ENCODE results near the gene VCL.
"Not testable (repeated sequence)": the region's sequence is repeated elsewhere in the genome, so short reads cannot be mapped to it uniquely, and the experiment has no call there.

The VCL gene

DNA sequence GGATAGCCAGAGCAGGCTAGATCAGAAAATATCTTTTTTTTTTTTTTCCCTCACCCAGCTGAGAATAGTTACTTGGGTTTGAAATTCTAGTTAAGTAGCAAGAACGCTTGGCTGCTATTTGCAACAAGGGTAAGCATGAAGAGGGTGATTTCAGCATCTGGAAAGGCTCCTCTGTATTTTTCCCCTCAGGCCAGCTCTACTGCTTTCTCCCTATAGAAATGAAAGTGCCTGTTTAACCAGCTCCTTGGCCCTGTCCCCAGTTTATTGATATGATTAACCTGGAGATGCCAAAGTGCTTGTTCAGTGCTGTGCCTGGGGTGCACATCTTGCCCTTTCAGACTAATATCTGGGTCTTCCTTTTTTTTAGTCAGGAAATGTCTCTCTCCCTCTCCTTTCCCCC lies 115.6 kb downstream of the VCL start:
- DNase-seq, result no peak

DNA sequence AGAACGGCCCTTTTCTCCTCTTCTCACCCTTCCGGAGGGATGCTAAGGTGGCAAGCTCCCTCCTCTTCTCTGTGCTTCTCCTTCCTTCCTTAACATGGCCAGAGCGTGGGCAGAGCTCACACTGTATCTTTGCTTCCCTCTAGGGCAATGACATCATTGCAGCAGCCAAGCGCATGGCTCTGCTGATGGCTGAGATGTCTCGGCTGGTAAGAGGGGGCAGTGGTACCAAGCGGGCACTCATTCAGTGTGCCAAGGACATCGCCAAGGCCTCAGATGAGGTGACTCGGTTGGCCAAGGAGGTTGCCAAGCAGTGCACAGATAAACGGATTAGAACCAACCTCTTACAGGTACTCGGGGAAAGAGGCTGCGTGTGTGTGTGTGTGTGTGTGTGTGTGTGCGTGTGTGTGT lies 116.1 kb downstream of the VCL start:
- no peak for DNase-seq

DNA sequence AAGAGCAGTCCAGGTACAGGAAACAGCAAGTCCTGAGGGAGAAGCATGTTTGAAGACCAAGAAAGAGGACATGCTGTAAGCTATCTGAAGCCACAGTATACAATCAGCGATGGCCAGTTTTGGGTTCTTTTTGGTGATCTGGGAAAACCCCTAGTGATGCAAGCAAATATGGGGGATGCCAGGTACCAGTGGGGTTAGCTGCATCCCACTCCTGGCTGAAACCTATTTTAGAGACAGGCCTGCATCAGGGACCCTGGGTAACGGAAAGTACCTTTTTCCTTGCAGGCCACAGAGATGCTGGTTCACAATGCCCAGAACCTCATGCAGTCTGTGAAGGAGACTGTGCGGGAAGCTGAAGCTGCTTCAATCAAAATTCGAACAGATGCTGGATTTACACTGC lies 119.8 kb downstream of the VCL start:
- no peak for DNase-seq

DNA sequence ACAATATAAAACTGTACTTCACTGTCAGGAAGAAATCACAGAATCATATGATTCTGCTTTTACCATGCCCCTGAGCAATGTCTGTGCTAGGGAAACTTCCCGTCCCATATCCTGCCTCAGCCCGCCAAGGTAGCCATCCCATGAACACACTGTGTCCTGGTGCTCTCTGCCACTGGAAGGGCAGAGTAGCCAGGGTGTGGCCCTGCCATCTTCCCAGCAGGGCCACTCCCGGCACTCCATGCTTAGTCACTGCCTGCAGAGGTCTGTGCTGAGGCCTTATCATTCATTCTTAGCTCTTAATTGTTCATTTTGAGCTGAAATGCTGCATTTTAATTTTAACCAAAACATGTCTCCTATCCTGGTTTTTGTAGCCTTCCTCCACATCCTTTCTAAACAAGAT lies 120.9 kb downstream of the VCL start:
- DNase-seq, result no peak

DNA sequence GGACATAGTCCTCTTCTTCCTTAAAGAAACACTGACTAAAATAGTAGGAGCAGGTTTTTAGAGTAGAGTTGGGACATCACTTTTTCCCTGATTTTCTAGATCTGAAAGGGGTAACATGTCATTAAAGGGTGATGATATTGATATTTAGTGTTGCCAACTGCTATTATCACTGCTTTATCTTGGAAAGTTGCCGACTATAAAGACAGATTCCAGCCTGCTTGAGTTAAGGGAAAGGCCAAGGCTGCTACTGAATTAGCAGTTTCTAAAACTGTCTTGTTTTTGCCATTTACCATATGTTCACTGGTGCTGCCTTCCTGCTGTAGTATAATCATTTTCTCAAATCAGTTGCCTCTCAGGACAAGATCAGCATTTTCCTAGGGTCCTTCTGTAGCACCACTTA lies 123.0 kb downstream of the VCL start:
- DNase-seq, result no peak

DNA sequence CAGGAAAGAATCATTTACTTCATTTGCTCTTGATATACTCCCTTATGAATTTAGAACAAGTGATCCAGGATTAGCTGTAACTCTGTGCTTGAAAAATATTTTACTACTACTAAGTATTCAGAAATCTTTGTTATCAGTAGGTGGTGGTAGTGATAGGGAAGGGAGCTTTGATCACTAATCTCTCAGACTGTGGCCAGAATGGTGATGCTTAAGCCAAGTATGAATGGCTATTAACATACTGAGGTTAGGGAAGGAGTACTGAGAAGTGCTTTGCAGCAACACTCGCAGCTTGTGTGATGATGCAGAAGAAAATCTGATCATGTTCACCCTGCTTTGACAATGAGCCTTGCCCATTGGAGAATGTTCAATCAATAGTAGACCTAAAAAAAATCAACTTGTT lies 123.5 kb downstream of the VCL start:
- DNase-seq, result no peak

DNA sequence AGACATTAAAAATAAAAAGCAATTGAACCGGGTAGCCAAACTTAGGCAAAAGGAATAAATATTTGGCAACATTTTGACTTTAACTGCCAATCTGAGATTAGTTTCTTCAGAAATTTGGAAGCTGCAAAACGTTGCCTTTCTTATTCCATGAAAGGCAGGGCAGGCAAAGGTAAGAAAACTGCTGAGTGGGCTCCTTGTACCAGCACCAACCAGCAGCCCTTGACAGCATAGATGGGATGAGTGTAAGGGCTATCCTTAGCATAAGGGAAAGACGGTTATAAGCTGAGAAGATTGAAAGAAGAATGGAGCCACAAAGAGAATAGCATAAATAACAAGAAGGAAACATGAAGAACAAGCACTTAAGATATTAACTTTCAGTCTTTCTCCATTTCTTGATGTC lies 124.1 kb downstream of the VCL start:
- DNase-seq, result no peak

DNA sequence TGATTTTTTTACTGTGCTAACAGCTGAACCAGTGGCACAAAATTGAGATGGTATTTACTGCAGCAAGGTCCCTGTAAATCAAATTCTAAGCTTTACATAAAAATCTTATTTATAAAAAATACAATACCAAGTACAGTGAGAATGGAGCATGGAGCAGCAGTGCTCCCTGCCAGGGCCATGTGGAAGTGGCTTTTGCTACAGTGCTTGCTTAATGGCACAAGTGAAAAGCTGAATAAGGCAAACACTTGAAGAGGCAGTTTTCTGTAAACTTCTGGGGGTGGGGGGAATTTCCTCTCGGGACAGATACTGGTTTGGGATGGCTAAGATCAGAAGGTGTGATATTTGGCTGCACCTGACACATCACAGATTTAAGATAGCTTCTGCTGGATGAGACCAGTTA lies 125.2 kb downstream of the VCL start:
- DNase-seq, result no peak

DNA sequence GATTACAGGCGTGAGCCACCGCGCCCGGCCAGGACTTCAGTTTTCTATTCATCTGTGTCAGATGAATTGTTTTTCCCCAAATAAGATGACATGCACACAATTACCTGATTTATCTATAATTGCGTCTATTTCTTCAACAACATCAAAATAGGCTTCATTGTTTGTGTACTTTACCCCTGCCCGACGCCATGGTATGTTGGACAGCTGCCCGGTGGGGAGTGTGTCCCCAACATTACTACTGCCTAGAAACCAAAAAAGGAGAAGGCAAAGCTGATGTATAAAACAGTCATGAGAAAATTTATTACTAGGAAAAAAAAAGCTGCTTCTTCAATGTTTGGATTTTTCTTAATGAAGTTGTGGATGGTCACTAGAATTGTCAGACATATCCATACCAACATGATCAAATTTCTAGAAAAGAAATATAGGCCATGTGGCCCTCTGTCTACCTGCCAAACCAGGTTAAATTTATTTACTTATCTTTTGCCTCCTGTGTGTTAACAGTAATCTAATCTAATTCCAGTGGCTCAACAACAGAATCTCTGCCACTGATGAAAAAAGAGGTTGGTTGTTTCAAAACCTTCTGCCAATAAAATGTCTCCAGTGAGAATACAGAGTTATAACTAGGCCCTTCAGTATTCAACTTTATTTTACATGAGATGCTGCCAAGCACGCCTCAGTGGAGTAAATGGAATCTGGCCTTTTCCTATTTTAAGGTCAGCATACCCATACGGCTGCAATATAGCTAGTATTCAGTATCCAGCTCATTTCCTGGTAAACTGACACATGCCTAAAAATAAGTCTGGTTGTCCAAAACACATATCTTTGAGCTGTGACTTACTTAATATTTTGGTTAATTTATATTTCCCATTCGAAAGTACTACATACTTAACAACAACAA lies 136.3 kb downstream of the VCL start:
- no peak for DNase-seq

DNA sequence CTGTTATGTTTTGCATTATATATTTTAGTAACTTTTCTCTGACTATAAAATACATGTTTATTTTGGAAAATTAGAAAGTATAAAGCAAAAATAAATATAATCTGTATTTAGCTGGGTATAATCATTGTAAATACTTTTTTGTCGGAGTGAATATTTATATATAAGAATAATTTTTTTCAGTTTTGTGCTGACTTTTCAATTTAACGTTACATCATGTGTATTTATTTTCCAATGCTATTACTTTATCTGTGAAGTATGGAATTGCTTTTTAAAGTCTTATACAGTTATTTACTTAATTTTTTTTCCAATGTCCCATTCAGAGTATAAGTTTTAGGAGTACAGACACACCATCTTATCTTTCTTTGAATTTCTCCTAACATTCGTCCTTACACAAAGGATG lies 137.5 kb downstream of the VCL start:
- DNase-seq, result no peak

DNA sequence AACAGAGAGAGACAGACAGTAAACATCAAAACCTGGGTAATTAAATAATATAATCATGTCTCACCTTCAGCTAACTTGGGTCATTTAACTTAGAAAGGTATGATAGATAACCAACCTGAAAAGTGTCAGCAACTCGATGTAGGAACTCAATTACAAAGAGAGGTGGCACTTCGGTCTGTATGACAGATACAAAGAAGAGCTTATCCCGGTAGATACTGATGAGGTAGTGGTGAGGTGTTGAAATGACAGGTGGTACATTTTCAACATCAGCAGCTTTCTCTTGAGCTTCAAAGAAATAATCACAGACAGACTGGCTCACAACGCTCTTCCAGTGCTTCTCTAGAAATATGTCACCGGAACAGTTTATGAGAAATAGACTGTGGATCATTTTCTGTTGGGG lies 140.1 kb downstream of the VCL start:
- no peak for DNase-seq

DNA sequence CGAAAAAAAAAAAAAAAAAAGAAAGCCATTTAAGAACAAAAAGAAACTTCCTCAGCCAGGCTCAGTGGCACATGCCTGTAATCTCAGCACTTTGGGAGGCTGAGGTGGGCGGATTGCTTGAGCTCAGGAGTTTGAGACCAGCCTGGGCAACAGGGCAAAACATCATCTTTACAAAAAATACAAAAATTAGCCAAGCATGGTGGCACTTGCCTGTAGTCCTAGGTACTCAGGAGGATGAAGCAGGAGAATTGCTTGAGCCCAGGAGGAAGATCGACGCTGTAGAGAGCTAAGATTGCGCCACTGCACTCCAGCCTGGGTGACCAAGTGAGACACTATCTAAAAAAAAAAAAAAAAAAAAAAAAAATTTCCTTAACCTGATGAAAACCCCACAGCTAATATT lies 140.7 kb downstream of the VCL start:
- DNase-seq, result not testable (repeated sequence)

DNA sequence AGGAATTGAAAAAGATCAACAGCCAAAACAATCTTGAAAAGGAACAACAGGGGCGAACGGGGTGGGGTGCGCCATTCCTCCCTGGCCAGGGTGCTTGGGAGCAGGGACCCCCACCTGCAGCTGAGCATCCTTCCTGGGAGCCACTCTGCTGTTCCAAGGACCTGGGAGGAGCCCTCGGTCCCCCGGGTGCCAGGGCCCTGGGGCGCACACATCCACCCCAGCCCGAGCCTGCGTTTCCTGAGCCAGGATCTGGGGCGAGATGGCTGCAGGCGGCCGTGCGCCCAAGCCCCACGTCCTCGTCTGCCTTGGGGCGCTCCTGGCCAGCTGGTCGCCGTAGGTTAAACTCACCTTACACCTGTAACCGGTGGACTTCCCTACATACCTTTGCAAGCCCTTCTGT lies 142.1 kb downstream of the VCL start:
- no peak for DNase-seq

DNA sequence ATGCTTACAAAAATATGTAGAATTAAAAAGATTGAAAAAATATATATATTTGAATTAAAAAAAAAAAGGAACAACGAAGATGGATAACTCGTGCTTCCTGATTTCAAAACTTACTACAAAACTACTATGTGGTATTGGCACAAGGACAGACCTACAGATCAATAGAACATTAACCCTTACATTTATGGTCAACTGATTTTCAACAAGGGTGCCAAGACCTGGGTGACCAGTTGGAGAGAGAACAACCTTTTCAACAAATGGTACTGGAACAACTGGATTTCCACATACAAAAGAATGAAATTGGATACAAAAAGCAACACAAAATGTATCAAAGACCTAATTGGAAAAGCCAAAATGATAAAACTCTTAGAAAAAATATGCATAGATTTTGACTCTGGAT lies 142.6 kb downstream of the VCL start:
- DNase-seq, result no peak

DNA sequence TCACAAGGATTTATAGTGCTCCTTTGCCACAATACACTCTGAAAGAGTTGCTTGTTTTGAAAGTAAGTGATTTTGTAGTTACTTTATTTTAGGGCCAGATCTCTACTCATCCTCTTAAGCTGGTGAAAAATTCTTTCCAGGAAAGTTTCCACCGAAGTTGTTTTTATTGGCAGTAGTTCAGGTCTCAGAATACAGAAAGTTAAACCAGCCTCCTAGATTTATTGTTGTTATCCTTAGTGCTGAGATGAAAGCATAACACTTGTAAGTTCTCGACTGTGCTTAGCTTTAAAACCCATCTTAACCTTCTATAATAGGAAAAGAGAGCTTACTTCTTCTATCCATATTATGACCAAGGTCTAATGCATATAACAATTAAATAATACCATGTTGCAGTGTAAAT lies 147.2 kb downstream of the VCL start:
- DNase-seq, result no peak

DNA sequence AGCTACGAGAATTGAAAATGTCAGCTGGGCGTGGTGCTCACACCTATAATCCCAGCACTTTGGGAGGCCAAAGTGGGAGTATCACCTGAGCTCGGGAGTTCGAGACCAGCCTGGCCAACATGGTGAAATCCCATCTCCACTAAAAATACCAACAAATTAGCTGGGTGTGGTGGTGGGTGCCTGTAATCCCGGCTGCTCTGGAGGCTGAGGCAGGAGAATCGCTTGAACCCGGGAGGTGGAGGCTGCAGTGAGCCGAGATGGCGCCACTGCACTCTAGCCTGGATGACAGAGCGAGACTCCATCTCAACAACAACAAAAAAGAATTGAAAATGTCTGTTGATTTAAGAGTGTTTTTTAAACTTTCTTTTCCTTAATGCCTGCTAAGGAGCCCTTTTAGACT lies 149.1 kb downstream of the VCL start:
- DNase-seq, result not testable (repeated sequence)

DNA sequence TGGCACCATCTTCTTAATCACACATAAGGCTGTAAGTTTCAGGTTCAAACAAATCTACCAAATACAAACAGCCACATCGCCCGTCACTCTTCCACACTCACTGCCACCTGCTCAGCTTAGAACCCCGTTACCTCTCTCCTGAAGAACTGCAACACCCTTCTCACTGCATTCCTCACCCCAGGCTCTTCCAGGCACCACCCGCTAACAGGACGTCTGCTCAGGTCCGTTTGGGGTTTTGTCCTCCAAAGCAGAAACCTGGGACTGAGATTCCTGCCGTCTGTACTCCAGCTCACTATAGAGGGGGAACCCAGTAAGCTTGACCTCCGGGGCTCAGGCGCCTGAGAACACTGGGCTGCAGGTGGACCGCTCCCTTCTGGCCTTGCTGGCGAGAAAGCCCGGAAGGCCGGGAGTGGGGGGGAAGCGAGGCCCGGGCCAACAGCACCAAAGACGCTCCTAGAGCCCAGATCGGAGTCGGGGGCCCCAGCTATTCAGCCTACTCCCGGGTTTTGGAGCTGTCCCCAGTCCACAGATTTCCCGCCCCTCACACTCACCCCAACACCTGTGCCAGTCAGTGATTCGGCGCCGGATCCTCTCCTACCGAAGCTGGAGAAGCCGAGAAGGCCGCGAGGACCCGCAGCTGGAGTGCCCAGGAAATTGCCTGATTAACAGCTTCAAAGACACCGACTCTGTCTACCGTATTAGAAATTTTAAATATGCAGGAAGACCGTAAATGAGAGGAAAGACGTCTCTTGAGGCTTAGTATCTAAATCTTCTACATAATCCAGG lies 152.5 kb downstream of the VCL start, which contains the start of gene AP3M1:
Gene AP3M1, minus strand, starts transcription at position 625 of the 786 bp plus-strand sequence. CDS start 12,449 bp downstream, outside the sequence.
- DNase-seq, result peak; percentile 56

DNA sequence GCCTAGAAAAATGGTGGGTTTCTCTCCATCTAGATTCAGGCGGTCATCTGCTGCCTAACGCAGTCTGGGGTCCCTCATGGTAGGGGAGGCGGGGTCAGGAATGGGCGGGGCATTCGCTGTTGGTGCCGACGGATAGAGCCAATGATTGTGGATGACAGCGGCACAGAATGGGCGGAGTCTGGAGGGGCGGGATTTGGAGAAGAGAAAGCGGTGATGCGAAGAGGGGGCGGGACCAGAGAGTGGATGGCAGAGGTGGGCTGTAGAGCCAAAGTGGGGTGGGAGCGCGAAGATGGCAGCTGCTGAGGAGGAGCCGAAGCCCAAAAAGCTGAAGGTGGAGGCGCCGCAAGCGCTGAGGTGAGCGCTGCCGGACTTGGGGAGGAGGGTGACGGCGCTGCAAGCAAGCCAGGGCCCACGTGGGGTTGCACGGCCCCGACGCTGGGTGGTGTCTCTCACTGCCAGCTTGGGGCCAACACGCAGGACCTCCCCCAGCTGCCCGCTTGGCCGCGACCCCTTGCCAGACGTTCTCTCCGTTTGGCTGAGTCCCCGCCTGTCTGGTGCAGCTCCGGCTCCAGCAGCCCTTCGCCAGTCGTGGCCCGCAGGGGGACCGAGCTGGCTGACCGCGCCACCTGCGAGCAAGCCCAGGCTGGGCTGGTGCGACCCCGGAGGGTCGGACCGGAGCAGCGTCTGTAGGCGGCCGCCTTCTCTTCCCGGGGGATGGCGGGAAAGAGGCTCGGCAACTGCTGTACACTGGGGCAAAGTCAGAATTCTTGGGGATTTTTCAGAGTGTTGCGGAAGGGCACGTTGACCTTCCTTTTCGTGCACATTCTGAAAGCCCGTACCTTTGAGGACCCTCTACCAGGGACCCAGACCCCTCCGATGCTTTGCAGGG lies 153.3 kb downstream of the VCL start, which contains the start of gene ADK:
Gene ADK, plus strand, starts transcription at position 232 of the 889 bp plus-strand sequence. Its CDS starts 58 bp downstream, at position 290.
- DNase-seq, result peak; percentile 70

DNA sequence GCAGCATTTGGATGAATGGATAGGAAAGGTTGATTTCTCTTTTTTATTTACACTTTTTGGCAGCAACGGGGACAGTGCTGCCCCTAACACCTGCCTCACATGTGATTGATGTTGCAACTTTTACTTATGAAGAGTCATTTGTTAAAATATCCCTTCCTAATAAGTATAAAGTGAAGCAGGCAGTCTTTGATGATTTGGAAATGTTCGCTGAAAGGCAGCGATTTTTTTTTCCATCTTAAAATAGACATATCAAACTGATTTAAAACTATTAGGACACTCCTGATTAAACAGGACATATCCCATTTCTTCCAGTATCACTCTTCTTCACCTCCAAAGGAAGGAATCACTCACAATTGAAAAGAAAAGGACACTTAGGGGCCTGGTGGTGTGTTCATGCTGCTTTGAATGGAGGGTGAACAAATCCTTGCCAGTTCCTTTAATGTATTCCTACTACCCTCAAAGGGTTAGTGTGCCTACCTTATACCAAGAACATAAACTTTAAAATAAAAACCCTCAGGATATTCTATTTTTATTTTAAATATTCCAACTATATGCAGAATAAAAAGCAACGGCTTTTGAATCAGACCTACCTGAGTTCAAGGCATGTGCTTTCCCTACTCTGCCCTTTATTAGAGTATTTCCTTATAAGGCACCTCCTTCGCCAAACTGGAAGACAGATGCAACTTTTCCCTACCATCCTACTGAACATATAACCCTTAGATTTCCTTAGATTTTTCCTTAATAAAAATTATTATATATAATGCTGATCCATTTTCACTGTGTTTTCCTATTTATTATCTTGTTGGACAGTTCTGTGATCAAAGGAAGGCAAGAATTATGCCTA lies 154.2 kb downstream of the VCL start:
- DNase-seq, result no peak

DNA sequence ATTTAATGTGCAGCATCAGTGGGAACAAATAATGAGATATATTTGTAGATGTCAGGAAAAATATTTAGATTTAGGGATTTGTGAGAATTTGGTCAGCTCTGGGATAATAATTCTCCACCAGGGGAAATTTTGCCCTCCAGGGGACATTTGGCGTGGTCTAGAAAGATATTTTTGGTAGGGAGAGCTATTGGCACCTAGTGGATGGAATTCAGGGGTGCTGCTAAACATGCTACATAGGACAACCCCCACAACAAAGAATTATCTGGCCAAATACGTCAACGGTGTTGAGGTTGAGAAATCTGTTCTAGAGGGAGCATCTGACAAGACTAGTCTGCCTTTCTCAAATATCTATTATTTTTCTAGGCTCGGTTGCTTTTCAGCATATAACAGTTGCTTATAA lies 155.2 kb downstream of the VCL start:
- DNase-seq, result no peak

DNA sequence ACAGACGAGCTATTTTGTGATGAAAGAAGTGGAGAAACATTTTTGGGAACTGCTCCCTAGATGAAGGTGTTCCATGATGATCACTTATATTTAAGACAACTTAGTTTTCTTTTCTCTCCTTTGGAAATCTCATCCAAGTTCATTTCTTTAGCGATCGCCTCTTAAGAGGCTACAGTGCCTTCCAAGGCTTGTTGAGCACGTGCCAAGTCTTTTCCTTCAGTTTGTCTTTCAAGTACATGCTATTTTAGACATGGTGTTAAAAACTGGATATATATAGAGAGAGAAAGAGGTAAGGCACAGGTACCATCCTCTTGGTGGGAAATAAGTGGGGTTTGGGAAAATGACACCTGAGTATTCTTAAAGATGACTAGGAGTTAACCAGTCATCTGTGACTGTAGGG lies 155.8 kb downstream of the VCL start:
- DNase-seq, result no peak

DNA sequence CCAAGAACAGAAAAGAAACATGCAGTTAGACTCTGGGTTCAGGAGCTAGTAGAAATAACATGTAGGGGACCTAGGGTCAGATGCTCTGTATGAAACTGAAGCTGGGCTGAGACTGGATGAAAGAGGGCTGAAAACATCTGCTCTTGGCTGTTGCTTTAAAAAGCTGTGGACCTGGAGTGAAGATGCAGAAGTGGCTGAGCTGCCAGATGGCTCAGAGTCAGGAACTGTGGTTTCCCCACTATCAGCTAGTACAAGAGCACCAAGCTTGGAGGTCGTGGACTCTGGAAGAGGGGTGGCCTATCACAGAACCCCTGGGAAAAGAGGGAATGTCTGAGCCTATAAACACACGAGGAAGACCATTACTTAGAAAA lies 159.0 kb downstream of the VCL start:
- no peak for DNase-seq
